Measurements from ENCODE around the gene SPAG6. TPM values are rescaled to one million over a fixed set of nuclear protein-coding genes. Genes with fewer than 3 reads are reported as not detected.

Gene SPAG6
- total RNA-seq, 6 experiments from 2014 or later: not detected

GRCh38 chr10:22366771-22367170 is 21.5 kb downstream of the SPAG6 start:
- no peaks in the 10 kb centered on the region for H3K4me1 Mint-ChIP-seq (ENCODE audit: low read depth)

GRCh38 chr10:22367471-22367870 is 22.2 kb downstream of the SPAG6 start:
- no peaks in the 10 kb centered on the region; the same call in none of the 2 replicates for H3K27me3 Mint-ChIP-seq (ENCODE audit: insufficient read depth)
- H3K9me3 Mint-ChIP-seq: no peaks in the 10 kb centered on the region
- H3K4me3 Mint-ChIP-seq: no peak overlapping the region
- H3K36me3 Mint-ChIP-seq (ENCODE audit: low read depth): no peaks in the 10 kb centered on the region
- TF ChIP-seq CTCF (IDR thresholded peaks at IDR 0.05): no peak
- H3K4me1 Mint-ChIP-seq (ENCODE audit: low read depth): no peaks in the 10 kb centered on the region
- H3K27ac Mint-ChIP-seq: no peak overlapping the region
- DNase-seq: no peak

More at GRCh38 chr10:22366771-22367170, 21.5 kb downstream of the SPAG6 start:
- H3K9me3 Mint-ChIP-seq: no peaks in the 10 kb centered on the region
- TF ChIP-seq CTCF (IDR thresholded peaks at IDR 0.05): no peak
- H3K4me3 Mint-ChIP-seq: no peak overlapping the region
- H3K36me3 Mint-ChIP-seq (ENCODE audit: low read depth): no peaks in the 10 kb centered on the region
- H3K27me3 Mint-ChIP-seq (ENCODE audit: insufficient read depth): no peaks in the 10 kb centered on the region; the same call in none of the 2 replicates
- no peak for DNase-seq
- H3K27ac Mint-ChIP-seq: no peak overlapping the region

GRCh38 chr10:22368402-22368801 is 23.1 kb downstream of the SPAG6 start:
- H3K27ac Mint-ChIP-seq: no peak overlapping the region
- no peaks in the 10 kb centered on the region for H3K36me3 Mint-ChIP-seq (ENCODE audit: low read depth)
- H3K4me1 Mint-ChIP-seq (ENCODE audit: low read depth): no peaks in the 10 kb centered on the region
- DNase-seq: no peak
- H3K9me3 Mint-ChIP-seq: no peaks in the 10 kb centered on the region
- H3K4me3 Mint-ChIP-seq: no peak overlapping the region
- no peak for TF ChIP-seq CTCF (IDR thresholded peaks at IDR 0.05)
- H3K27me3 Mint-ChIP-seq (ENCODE audit: insufficient read depth): no peaks in the 10 kb centered on the region; the same call in 1 of the 2 replicates

- no peaks in the 10 kb centered on the region; the same call in 1 of the 2 replicates for H3K27me3 Mint-ChIP-seq (ENCODE audit: insufficient read depth)
- TF ChIP-seq CTCF (IDR thresholded peaks at IDR 0.05): no peak
- no peaks in the 10 kb centered on the region for H3K9me3 Mint-ChIP-seq
- no peaks in the 10 kb centered on the region for H3K4me1 Mint-ChIP-seq (ENCODE audit: low read depth)
- no peaks in the 10 kb centered on the region for H3K36me3 Mint-ChIP-seq (ENCODE audit: low read depth)
- no peak overlapping the region for H3K4me3 Mint-ChIP-seq
- DNase-seq: no peak
- H3K27ac Mint-ChIP-seq: no peak overlapping the region
Measured at GRCh38 chr10:22368981-22369380, 23.7 kb downstream of the SPAG6 start.

- Mint-ChIP-seq H3K4me1 (ENCODE audit: low read depth) (no peaks in the 10 kb centered on the region), H3K27me3 (ENCODE audit: insufficient read depth) (no peaks in the 10 kb centered on the region; the same call in 1 of the 2 replicates), H3K4me3 (no peak overlapping the region), H3K27ac (no peak overlapping the region), H3K9me3 (no peaks in the 10 kb centered on the region), H3K36me3 (ENCODE audit: low read depth) (no peaks in the 10 kb centered on the region)
- no peak for DNase-seq
- no peak for TF ChIP-seq CTCF (IDR thresholded peaks at IDR 0.05)
Measured at GRCh38 chr10:22369434-22370072, 24.3 kb downstream of the SPAG6 start.

Measured in HFFc6 (cell line).